IMR-90 (cell line): ENCODE results near the gene AGTPBP1. TPM values are rescaled to one million over a fixed set of nuclear protein-coding genes. Genes with fewer than 3 reads are reported as not detected.

Source experiments
- ATAC-seq: fragments of 200-7000 bp; cut with Tn5 transposase; 2 replicates; pipeline ENCODE4 v1.9.1; 2020; ENCODE audit warnings: low read depth, mild to moderate bottlenecking, moderate library complexity
- BruUV-seq: library from RNA; stranded (reverse); fragments of 400-500 nt; replicated peaks from 2 replicates; lab custom pipeline; 2021; lab: Mats Ljungman, UMichigan
- CTCF ChIA-PET: fragments of 300-600 bp; formaldehyde crosslinking; extraction: SDS; loops from one replicate; lab custom pipeline; 2021; ENCODE audit warnings: antibody characterized with exemption; lab: Yijun Ruan, JAX
- POLR2A ChIA-PET: fragments of 300-600 bp; sonication (Branson Sonifier 250); formaldehyde crosslinking; loops from one replicate; lab custom pipeline; 2022; ENCODE audit warnings: antibody characterized with exemption; ENCODE audit not compliant: unreplicated experiment; lab: Charles Lee
- DNase-seq: peaks from one replicate; pipeline ENCODE4 v3.0.0; 2013
- H2AFZ ChIP-seq: replicated peaks from 2 replicates; pipeline ENCODE3; 2013; ENCODE audit warnings: low read length, mild to moderate bottlenecking; ENCODE audit not compliant: poor library complexity
- H2AK5ac ChIP-seq: 2 replicates; pipeline ENCODE4 v1.6.1; 2013; ENCODE audit warnings: low read depth, low read length, inconsistent platforms
- H2AK9ac ChIP-seq: replicated peaks from 2 replicates; pipeline ENCODE3; 2013; ENCODE audit warnings: mild to moderate bottlenecking, low read depth, low read length, moderate library complexity; ENCODE audit not compliant: poor library complexity
- H2BK120ac ChIP-seq: 2 replicates; pipeline ENCODE4 v1.6.1; 2013; ENCODE audit warnings: low read depth, low read length, inconsistent platforms
- H2BK15ac ChIP-seq: 3 replicates; pipeline ENCODE4 v1.6.1; 2013; ENCODE audit warnings: low read depth, low read length, inconsistent platforms
- H2BK20ac ChIP-seq: 2 replicates; pipeline ENCODE4 v1.6.1; 2013; ENCODE audit warnings: low read depth, mild to moderate bottlenecking, inconsistent platforms, low read length, moderate library complexity
- H2BK5ac ChIP-seq: 2 replicates; pipeline ENCODE4 v1.6.1; 2013; ENCODE audit warnings: mild to moderate bottlenecking, low read depth, low read length, inconsistent platforms; ENCODE audit not compliant: poor library complexity, severe bottlenecking
- H3K14ac ChIP-seq: replicated peaks from 2 replicates; pipeline ENCODE4 v1.6.1; 2013; ENCODE audit warnings: low read depth, low read length, inconsistent platforms
- H3K18ac ChIP-seq: 2 replicates; pipeline ENCODE4 v1.6.1; 2013; ENCODE audit warnings: low read depth, low read length, control low read depth
- H3K23ac ChIP-seq: 2 replicates; pipeline ENCODE4 v1.6.1; 2013; ENCODE audit warnings: low read depth, low read length, inconsistent platforms
- H3K27ac ChIP-seq: 2 replicates; pipeline ENCODE4 v1.5.1; 2013; ENCODE audit warnings: mild to moderate bottlenecking, control low read depth, low read length; ENCODE audit not compliant: insufficient read depth
- H3K27me3 ChIP-seq: 2 replicates; pipeline ENCODE4 v1.6.1; 2013; ENCODE audit warnings: low read length; ENCODE audit not compliant: control insufficient read depth, insufficient read depth
- H3K36me3 ChIP-seq: 2 replicates; pipeline ENCODE4 v1.6.1; 2013; ENCODE audit warnings: low read length, mixed read lengths; ENCODE audit not compliant: control insufficient read depth, insufficient read depth
- H3K4ac ChIP-seq: 2 replicates; pipeline ENCODE4 v1.6.1; 2013; ENCODE audit warnings: low read depth, low read length, inconsistent platforms
- H3K4me1 ChIP-seq: 2 replicates; pipeline ENCODE4 v1.6.1; 2013; ENCODE audit warnings: low read length, mixed read lengths; ENCODE audit not compliant: control insufficient read depth, insufficient read depth
- H3K4me2 ChIP-seq: 2 replicates; pipeline ENCODE4 v1.6.1; 2013; ENCODE audit warnings: low read depth, mild to moderate bottlenecking, control low read depth, low read length, moderate library complexity
- H3K4me3 ChIP-seq: 2 replicates; pipeline ENCODE4 v1.5.1; 2013; ENCODE audit warnings: low read depth, mild to moderate bottlenecking, control low read depth, low read length, moderate library complexity; ENCODE audit not compliant: insufficient read depth
- H3K56ac ChIP-seq: 2 replicates; pipeline ENCODE4 v1.6.1; 2013; ENCODE audit warnings: low read length, inconsistent platforms; ENCODE audit not compliant: insufficient read depth; ENCODE audit errors: extremely low read depth
- H3K79me1 ChIP-seq, 2 experiments: 2 replicates each; pipeline ENCODE4 v1.6.1; 2013; ENCODE audit warnings: low read length in 2 of 2, inconsistent platforms in 1 of 2, low read depth in 1 of 2
- H3K9ac ChIP-seq: 2 replicates; pipeline ENCODE4 v1.6.1; 2013; ENCODE audit warnings: low read depth, low read length, control low read depth
- H3K9me1 ChIP-seq: 2 replicates; pipeline ENCODE4 v1.6.1; 2013; ENCODE audit warnings: low read length, inconsistent platforms; ENCODE audit not compliant: insufficient read depth
- H3K9me3 ChIP-seq: 2 replicates; pipeline ENCODE4 v1.6.1; 2013; ENCODE audit warnings: low read length; ENCODE audit not compliant: control insufficient read depth, insufficient read depth
- H4K20me1 ChIP-seq: 2 replicates; pipeline ENCODE4 v1.6.1; 2013; ENCODE audit warnings: low read length, inconsistent platforms; ENCODE audit not compliant: insufficient read depth
- H4K5ac ChIP-seq: 2 replicates; pipeline ENCODE4 v1.6.1; 2013; ENCODE audit warnings: mild to moderate bottlenecking, low read depth, low read length, control low read depth
- H4K8ac ChIP-seq, 2 experiments: 2 replicates each; pipeline ENCODE4 v1.6.1; 2013; ENCODE audit warnings: low read depth in 2 of 2, low read length in 2 of 2, control low read depth in 1 of 2, inconsistent platforms in 1 of 2
- H4K91ac ChIP-seq: 2 replicates; pipeline ENCODE4 v1.6.1; 2013; ENCODE audit warnings: low read depth, low read length, inconsistent platforms; ENCODE audit not compliant: insufficient read depth
- MAFK ChIP-seq: IDR thresholded peaks from 2 replicates; pipeline ENCODE4 v1.6.1; 2012; ENCODE audit warnings: low read depth, low read length, improper control_type of control experiment
- MXI1 ChIP-seq: IDR thresholded peaks from 2 replicates; pipeline ENCODE4 v1.6.1; 2012; ENCODE audit warnings: low read depth, mild to moderate bottlenecking, low read length, moderate library complexity, borderline replicate concordance
- POLR2A ChIP-seq: IDR thresholded peaks from 2 replicates; pipeline ENCODE4 v1.6.1; 2012; ENCODE audit warnings: mild to moderate bottlenecking, low read depth, low read length
- RAD21 ChIP-seq: IDR thresholded peaks from 2 replicates; pipeline ENCODE4 v1.6.1; 2012; ENCODE audit warnings: low read length, improper control_type of control experiment
- RCOR1 ChIP-seq: IDR thresholded peaks from 2 replicates; pipeline ENCODE4 v1.6.1; 2012; ENCODE audit warnings: mild to moderate bottlenecking, low read length, improper control_type of control experiment; ENCODE audit not compliant: insufficient replicate concordance
- SMC3 ChIP-seq: fragments of 150-350 bp; IDR thresholded peaks from 2 replicates; pipeline ENCODE4 v1.6.1; 2016; ENCODE audit warnings: low read depth, mild to moderate bottlenecking, antibody characterized with exemption, low read length, moderate library complexity
- WGBS, 2 experiments: methylation state at CpG; one replicate each; pipeline versions ENCODE4 v1.1.5 to v1.1.7; 2013; ENCODE audit warnings: missing lambda C conversion rate in 2 of 2; ENCODE audit not compliant: insufficient read length in 1 of 2; ENCODE audit errors: extremely low coverage in 2 of 2; 5-methylcytosine and 5-hydroxymethylcytosine counted together
- dilution Hi-C: fragments of 300-500 bp; cut with HindIII; formaldehyde crosslinking; loops from one replicate; pipeline ENCODE4 v1.14.3; 2018; ENCODE audit warnings: low sequenced_read_pairs; ENCODE audit not compliant: unreplicated experiment
- in situ Hi-C: fragments of 300-500 bp; cut with MboI; formaldehyde crosslinking; loops from 3 replicates; pipeline ENCODE4 v1.14.3; 2019; ENCODE audit warnings: low sequenced_read_pairs, inconsistent platforms, mixed read lengths
- intact Hi-C: fragments of 100-400 bp; cut with micrococcal nuclease; formaldehyde crosslinking; loops from 2 replicates; pipeline ENCODE4 v1.10.0; 2022
- polyA plus RNA-seq, 3 experiments: library from polyadenylated mRNA; depleted of rRNA; stranded (reverse); fragments of >200 nt; gene quantifications; 2 replicates each; pipeline ENCODE4 v1.2.3, GENCODE V29; 2012; ENCODE audit warnings: low replicate concordance in 1 of 3
- total RNA-seq: library from RNA; depleted of rRNA; stranded (reverse); fragments of >200 nt; gene quantifications from 2 replicates; pipeline ENCODE4 v1.2.3, GENCODE V29; 2012
- TF ChIP-seq, protein P1 (sequence below): fragments of 150-350 bp; IDR thresholded peaks from 2 replicates; pipeline ENCODE4 v1.6.1; 2017; ENCODE audit warnings: mild to moderate bottlenecking, antibody characterized with exemption, low read length, low read depth

The AGTPBP1 gene
- total and polyA plus RNA-seq, 2 of the 4 experiments (the other 2 are of a cell fraction), result 3.3 to 9.0 TPM

DNA sequence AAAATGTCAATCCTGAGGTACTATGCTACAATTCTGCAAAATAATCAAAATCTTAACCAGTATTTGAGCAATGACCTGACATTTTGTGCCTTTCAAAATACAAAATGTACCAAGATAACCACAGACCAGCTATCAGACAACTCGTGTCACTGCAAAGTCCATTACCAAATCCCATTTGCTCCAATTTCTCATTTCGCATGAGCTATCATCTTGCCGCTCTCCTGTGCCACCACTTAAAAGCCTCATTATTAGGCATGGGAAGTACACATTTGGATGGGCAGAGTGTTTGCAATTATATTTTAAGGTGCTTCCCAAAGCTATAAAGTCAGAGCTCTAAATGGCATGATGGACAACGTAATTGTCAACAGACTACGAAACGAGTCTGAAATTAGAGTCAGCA, 205.2 kb downstream of the AGTPBP1 start:
- dilution Hi-C loops (no loop called here), in situ Hi-C loops (no loop called here), intact Hi-C loops (no loop called here)
- H3K14ac ChIP-seq, result no peak overlapping the region
- H4K20me1 ChIP-seq, result no peaks in the 10 kb centered on the region
- BruUV-seq, result no TSS peak
- H3K9me1 ChIP-seq, result no peaks in the 10 kb centered on the region
- H3K79me1 ChIP-seq, result no peaks in the 10 kb centered on the region
- ChIA-PET CTCF (no interaction called here), POLR2A (no interaction called here)
- no peak overlapping the region for H3K4me3 ChIP-seq
- H4K91ac ChIP-seq, result no peak overlapping the region
- no peak for DNase-seq
- no peak overlapping the region for H3K9ac ChIP-seq
- H2BK15ac ChIP-seq, result no peak overlapping the region
- no peak overlapping the region for H2BK20ac ChIP-seq
- no peak overlapping the region for H3K18ac ChIP-seq
- no peak for TF ChIP-seq SMC3
- TF ChIP-seq RCOR1, result no peak
- no peak for TF ChIP-seq POLR2A
- TF ChIP-seq MAFK, result no peak
- TF ChIP-seq MXI1, result no peak
- TF ChIP-seq, protein P1, sequence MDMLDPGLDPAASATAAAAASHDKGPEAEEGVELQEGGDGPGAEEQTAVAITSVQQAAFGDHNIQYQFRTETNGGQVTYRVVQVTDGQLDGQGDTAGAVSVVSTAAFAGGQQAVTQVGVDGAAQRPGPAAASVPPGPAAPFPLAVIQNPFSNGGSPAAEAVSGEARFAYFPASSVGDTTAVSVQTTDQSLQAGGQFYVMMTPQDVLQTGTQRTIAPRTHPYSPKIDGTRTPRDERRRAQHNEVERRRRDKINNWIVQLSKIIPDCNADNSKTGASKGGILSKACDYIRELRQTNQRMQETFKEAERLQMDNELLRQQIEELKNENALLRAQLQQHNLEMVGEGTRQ, result no peak
- TF ChIP-seq RAD21, result no peak
- H3K27ac ChIP-seq, result no peak overlapping the region
- no peak overlapping the region for H2BK120ac ChIP-seq
- H3K4ac ChIP-seq, result no peak overlapping the region
- H3K9me3 ChIP-seq, result no peaks in the 10 kb centered on the region
- H2AK5ac ChIP-seq, result no peak overlapping the region
- no peaks in the 10 kb centered on the region for H3K4me1 ChIP-seq
- H2AFZ ChIP-seq, result no peak overlapping the region
- no peak overlapping the region for H2AK9ac ChIP-seq
- H3K36me3 ChIP-seq, result no peaks in the 10 kb centered on the region
- no peak overlapping the region for H3K4me2 ChIP-seq
- no peak overlapping the region for H2BK5ac ChIP-seq
- no peaks in the 10 kb centered on the region for H3K27me3 ChIP-seq
- H3K56ac ChIP-seq, result no peak overlapping the region
- no peak overlapping the region for H4K5ac ChIP-seq
- no peak overlapping the region for H4K8ac ChIP-seq
- no peak overlapping the region for H3K23ac ChIP-seq
- 100% methylated on average over 3 of the region's 6 CpGs; no CpG with 5 or more reads in 1 of the 2 experiments for WGBS, 2 experiments
- ATAC-seq, result no peak
